Astrocyte of the spinal cord (primary cell): ENCODE data around the gene RPUSD3.
A peak's percentile ranks its signal among the peaks of the same experiment; 100 is the strongest.
"Not testable (repeated sequence)": the region's sequence is repeated elsewhere in the genome, so short reads cannot be mapped to it uniquely, and the experiment has no call there.

ENCODE experiments used
- DNase-seq: peaks from one replicate; pipeline ENCODE4 v3.0.0; 2011; ENCODE audit warnings: low read depth, low spot score
- H3K4me3 ChIP-seq: 2 replicates; pipeline ENCODE4 v1.5.1; 2011; ENCODE audit warnings: low read depth, mild to moderate bottlenecking, low read length, moderate library complexity
- CTCF ChIP-seq: IDR thresholded peaks from 2 replicates; pipeline ENCODE4 v1.5.1; 2012; ENCODE audit warnings: low read depth, mild to moderate bottlenecking, low read length, inconsistent platforms
- in situ Hi-C: cut with HindIII; loops from 2 replicates; pipeline ENCODE4 v1.10.0; 2017; ENCODE audit warnings: low sequenced_read_pairs

Gene RPUSD3

GRCh38 chr3:9855594-9855993 is 11.8 kb upstream of the RPUSD3 start:
- no peak overlapping the region for H3K4me3 ChIP-seq
- in situ Hi-C loops = no loop called here
- no peak for TF ChIP-seq CTCF
- no peak for DNase-seq

DNA sequence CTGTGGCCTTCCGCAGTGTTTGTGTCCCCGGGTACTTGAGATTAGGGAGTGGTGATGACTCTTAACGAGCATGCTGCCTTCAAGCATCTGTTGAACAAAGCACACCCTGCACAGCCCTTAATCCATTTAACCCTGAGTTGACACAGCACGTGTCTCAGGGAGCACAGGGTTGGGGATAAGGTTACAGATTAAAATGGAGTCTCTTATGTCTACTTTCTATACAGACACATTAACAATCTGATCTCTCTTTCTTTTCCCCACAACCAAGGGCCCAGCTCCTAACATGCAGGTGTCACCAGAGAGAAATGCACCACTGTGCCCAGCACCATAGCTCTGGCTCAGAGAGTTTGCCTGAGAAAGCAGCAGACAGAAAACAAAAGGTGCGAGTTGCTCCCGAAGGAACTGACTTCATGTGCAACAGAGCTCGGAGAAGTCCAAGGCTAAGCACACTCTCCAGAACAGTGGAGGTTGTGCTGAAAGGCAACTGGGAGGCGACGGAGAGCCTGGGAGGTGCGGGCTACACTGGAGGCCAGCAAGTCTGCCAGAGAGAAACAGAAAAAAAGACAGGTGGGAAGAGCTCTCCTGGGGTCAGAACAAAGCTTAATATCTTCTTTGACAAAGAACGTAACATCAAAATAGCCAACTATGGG is 10.6 kb upstream of the RPUSD3 start:
- DNase-seq, in situ Hi-C loops, H3K4me3 ChIP-seq: not testable (repeated sequence)

DNA sequence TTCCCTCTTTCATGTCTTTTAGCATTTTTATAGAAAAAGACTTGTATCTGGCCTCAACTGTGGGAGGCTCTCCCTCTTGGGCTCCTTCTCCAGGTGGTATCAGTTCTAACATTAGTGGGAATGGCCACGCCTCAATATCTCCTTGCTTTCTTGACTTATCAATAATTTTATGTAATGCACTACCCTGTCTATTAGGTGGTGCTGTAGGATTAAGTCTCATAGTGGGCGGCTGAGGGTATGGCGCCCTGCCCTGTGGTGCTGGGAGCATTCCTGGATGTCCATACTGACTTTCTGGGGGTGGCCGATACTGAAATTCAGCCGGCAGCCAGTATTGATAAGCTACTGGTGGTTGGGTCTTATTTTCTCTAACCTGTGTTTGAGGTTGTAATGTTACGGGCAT is 8.7 kb upstream of the RPUSD3 start:
- H3K4me3 ChIP-seq = no peak overlapping the region
- DNase-seq = no peak
- in situ Hi-C loops = no loop called here
- TF ChIP-seq CTCF = no peak

DNA sequence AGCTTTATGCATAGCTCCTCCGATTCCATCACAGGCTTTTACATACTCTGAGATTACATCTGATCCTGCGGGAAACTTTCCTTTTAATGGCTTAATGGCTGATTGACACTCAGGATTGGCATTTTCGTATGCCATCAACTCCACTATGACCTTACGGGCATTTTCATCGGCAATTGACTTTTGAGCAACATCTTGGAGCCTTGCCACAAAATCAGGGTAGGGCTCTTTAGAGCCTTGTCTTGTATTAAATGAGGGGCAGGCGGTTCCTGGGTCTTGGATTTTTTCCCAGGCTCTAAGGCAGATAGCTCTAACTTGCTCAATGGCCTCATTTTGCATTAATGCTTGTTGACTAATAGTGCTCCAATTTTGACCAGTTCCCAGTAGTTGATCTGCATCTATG is 8.1 kb upstream of the RPUSD3 start:
- DNase-seq, in situ Hi-C loops, H3K4me3 ChIP-seq: not testable (repeated sequence)

DNA sequence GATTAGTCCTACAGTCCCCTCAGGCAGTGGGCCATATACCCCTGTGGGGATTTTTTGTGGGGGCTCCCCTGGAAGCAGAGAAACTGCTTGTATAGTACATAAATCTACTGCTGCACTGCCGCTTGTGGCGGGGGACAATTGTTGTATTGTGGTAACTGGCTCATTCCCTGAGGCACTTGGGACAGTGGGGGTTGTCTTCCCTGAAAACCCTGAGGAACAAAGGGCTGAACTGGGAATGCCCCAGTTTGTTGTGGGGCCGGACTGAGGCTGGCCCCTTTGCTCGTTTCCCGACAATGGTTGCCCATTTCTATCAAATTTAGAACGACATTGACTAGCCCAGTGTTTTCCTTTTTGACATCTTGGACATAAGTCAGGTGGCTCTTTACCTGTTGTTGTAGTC is 7.6 kb upstream of the RPUSD3 start:
- in situ Hi-C loops, H3K4me3 ChIP-seq, DNase-seq: not testable (repeated sequence)

- DNase-seq = peak; percentile 43
- in situ Hi-C loops, H3K4me3 ChIP-seq: not testable (repeated sequence)
- TF ChIP-seq CTCF = peak; percentile 48
Observed at GRCh38 chr3:9848860-9849259, 5.1 kb upstream of the RPUSD3 start.

GRCh38 chr3:9847870-9848269 is 4.1 kb upstream of the RPUSD3 start:
- DNase-seq, in situ Hi-C loops, H3K4me3 ChIP-seq: not testable (repeated sequence)

GRCh38 chr3:9846931-9847488 is 3.2 kb upstream of the RPUSD3 start:
- no peak overlapping the region for H3K4me3 ChIP-seq
- in situ Hi-C loops = no loop called here
- no peak for TF ChIP-seq CTCF
- no peak for DNase-seq

GRCh38 chr3:9846231-9846630 is 2.4 kb upstream of the RPUSD3 start:
- no peak for DNase-seq
- no peak overlapping the region for H3K4me3 ChIP-seq
- no peak for TF ChIP-seq CTCF
- in situ Hi-C loops = no loop called here
